Aorta (tissue), 5 donors: Measurements from ENCODE around the gene LONP2. TPM values are rescaled to one million over a fixed set of nuclear protein-coding genes. Genes with fewer than 3 reads are reported as not detected.
A peak's percentile ranks its signal among the peaks of the same experiment; 100 is the strongest.
"Not testable (repeated sequence)": the region's sequence is repeated elsewhere in the genome, so short reads cannot be mapped to it uniquely, and the experiment has no call there.

Experiments used
- ATAC-seq: fragments of 200-7000 bp; cut with Tn5 transposase; one replicate; pipeline ENCODE4 v1.9.1; 2022; ENCODE audit warnings: moderate library complexity; ENCODE audit not compliant: low FRiP score
- DNase-seq, 2 donors: peaks; one replicate each; pipeline ENCODE4 v3.0.0-alpha.2; 2020
- H3K27ac ChIP-seq, 2 donors: one replicate each; pipeline ENCODE4 v1.5.1; 2013; ENCODE audit warnings: low read length in 2 of 2, mild to moderate bottlenecking in 2 of 2, moderate library complexity in 2 of 2, control low read depth in 1 of 2, inconsistent platforms in 1 of 2, low read depth in 1 of 2
- H3K27me3 ChIP-seq, 2 donors: one replicate each; pipeline ENCODE4 v1.6.1; 2013; ENCODE audit warnings: control low read depth in 1 of 2, low read length in 1 of 2, mild to moderate bottlenecking in 1 of 2, moderate library complexity in 1 of 2; ENCODE audit not compliant: insufficient read depth in 2 of 2, control insufficient read depth in 1 of 2
- H3K36me3 ChIP-seq, 2 donors: one replicate each; pipeline ENCODE4 v1.6.1; 2013; ENCODE audit warnings: control low read depth in 1 of 2, low read length in 1 of 2, mild to moderate bottlenecking in 1 of 2; ENCODE audit not compliant: insufficient read depth in 2 of 2, control insufficient read depth in 1 of 2
- H3K4me1 ChIP-seq, 2 donors: one replicate each; pipeline ENCODE4 v1.6.1; 2013; ENCODE audit warnings: low read length in 2 of 2, control low read depth in 1 of 2, mild to moderate bottlenecking in 1 of 2, moderate library complexity in 1 of 2; ENCODE audit not compliant: insufficient read depth in 2 of 2, control insufficient read depth in 1 of 2
- H3K4me3 ChIP-seq, 2 donors: one replicate each; pipeline ENCODE4 v1.5.1; 2013; ENCODE audit warnings: low read length in 2 of 2, control low read depth in 1 of 2, mild to moderate bottlenecking in 1 of 2
- H3K9me3 ChIP-seq: one replicate; pipeline ENCODE4 v1.6.1; 2013; ENCODE audit warnings: mild to moderate bottlenecking, low read length; ENCODE audit not compliant: control insufficient read depth
- WGBS, 2 donors: extraction: QIAGEN DNeasy Blood & Tissue Kit; methylation state at CpG; one replicate each; pipeline ENCODE4 v1.1.7; 2013; 5-methylcytosine and 5-hydroxymethylcytosine counted together
- intact Hi-C, 2 donors: fragments of 100-400 bp; cut with DNase I; formaldehyde crosslinking; loops; one replicate each; pipeline versions ENCODE4 v1.14.2 to v1.15.0; 2022
- polyA plus RNA-seq, 2 donors: library from polyadenylated mRNA; stranded (reverse); fragments of 200-250 nt; gene quantifications; one replicate each; pipeline ENCODE4 v1.2.3, GENCODE V29; 2013
- total RNA-seq, 2 donors: library from RNA; stranded (reverse); fragmentation: NEBNext Ultra II Directional; extraction: Animal tissue kit (Norgen Biotek cat#: 25700); gene quantifications; one replicate each; pipeline ENCODE4 v1.2.1, GENCODE V29; 2021
- donor health status: healthy with polysubstance abuse.
- donor health status: Bipolar disorder and iron deficiency.
- donor health status: DM: no; HTN: no; CAD: no.
- donor health status: DM: no; HTN: no; CAD: no.
- donor health status: DM: yes; HTN: yes; CAD: no.

Gene LONP2
- total and polyA plus RNA-seq, 4 donors = 9.5 to 71.8 (median 45.4) TPM

DNA sequence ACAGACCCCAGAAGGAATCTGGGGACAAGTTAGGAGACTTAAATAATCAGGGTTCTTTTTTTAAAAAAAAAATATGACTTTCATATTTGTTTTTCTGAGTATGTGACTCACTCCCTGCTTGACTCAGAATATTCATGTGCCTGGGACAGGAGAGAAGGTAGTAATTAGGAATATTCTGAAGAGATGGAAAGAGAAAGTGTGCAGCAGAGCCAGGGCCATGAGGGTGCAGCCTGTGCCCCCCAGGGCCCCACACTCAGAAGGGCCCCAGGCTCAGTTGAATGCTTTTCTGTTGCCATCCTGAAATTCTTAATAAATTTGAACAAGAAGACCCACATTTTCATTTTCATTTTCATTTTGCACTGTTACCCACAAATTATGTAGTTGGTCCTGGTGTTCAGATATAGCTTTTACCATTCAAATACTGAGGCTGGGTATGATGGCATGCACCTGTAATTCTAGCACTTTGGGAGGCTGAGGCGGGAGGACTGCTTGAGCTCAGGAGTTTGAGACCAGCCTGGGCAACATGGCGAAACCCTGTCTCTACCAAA is 11.5 kb upstream of the LONP2 start:
- WGBS, 2 donors = 97 to 98% methylated on average over 2 of the region's 2 CpGs
- ATAC-seq = no peak
- no peaks in the 10 kb centered on the region for H3K9me3 ChIP-seq
- H3K27ac ChIP-seq = no peak overlapping the region
- no peak for DNase-seq
- no peak overlapping the region for H3K4me3 ChIP-seq
- H3K4me1 ChIP-seq = no peaks in the 10 kb centered on the region
- H3K27me3 ChIP-seq = no peaks in the 10 kb centered on the region
- H3K36me3 ChIP-seq = no peaks in the 10 kb centered on the region
- intact Hi-C loops = loop anchor here in 1 of 2 donors (10.0 kb wide), 1 partner anchor 392 kb away; no protein-coding TSS in a partner anchor

DNA sequence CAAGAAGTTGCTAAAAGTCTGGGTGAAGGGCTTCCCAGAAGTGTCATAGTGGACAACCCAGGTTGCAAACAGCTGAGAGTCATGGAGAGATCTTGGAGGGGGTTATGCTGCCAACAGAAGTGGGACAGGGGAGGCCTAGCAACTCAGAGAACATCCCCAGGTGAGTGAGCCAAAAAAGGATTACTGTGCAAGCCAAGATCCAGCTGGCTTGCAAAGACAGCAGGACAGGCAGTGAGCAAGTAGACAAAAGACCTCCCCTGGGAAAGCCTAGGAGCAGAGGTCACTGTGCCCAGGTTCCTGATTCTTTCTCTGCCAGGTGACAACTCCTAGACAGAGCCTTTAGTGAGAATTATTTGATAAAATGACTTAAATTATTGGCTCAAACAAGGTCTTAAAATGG is 9.5 kb upstream of the LONP2 start:
- no peak for ATAC-seq
- H3K4me1 ChIP-seq = no peaks in the 10 kb centered on the region
- no peaks in the 10 kb centered on the region for H3K36me3 ChIP-seq
- no peak overlapping the region for H3K4me3 ChIP-seq
- DNase-seq = no peak
- no peak overlapping the region for H3K27ac ChIP-seq
- no peaks in the 10 kb centered on the region for H3K9me3 ChIP-seq
- H3K27me3 ChIP-seq = no peaks in the 10 kb centered on the region
- intact Hi-C loops = loop anchor here in 1 of 2 donors (10.0 kb wide), 1 partner anchor 390 kb away; no protein-coding TSS in a partner anchor

DNA sequence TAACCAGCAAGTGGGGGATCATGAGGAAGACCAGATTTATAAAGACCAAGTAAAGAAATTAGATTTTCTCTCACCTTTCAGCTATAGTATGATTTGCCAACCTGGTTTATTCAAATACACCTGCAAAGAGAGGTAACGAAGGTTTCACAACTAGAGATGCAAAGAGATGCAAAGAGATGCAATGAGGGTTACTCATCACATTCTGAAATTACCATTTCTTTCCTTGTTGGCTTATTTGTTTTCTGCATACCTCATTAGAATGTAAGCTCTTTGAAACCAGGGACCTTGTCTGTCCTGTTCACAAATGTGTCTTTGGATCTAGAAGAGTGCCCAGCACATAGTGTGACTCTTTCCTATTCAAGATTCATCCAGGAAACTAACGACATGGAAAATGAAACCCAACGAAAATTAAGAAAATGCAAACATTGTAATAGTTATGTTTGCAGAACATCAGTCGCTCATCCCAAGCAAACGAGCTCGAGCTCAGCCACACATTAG is 9.0 kb upstream of the LONP2 start:
- DNase-seq (no peak), ATAC-seq (no peak)
- Histone ChIP-seq H3K4me1 (no peaks in the 10 kb centered on the region), H3K27ac (no peak overlapping the region), H3K36me3 (no peaks in the 10 kb centered on the region), H3K9me3 (no peaks in the 10 kb centered on the region), H3K4me3 (no peak overlapping the region), H3K27me3 (no peaks in the 10 kb centered on the region)
- intact Hi-C loops = loop anchor here in 1 of 2 donors (10.0 kb wide), 1 partner anchor 390 kb away; no protein-coding TSS in a partner anchor
- WGBS, 2 donors = 75 to 78% methylated on average over 6 of the region's 6 CpGs

DNA sequence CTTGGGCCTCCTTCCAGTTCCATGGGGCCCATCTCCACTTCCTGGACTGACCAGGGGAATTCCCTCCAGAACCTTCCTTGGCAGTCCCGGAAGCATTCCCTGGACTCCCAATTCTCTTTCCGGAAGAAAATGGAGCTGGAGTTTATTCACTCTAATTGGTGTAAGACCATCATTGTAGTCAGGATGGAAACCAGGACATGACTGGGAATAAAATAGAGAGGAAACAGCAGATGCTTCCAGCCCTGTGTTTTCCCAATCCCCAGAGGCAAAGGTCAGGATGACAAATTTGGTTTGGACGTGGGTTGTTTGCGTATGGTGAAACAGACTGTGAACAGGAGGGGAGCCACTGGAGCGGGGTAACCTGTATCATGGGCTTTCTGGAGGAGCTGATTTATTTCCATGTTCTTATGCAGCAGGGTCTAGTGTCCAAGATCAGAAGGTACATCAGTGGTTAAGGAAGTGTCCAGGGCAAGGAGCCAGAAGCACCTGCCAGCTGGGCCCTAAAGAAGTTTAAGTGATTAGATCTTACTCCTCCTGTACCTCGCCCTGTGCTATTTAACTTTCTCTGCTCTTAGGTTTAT is 8.5 kb upstream of the LONP2 start:
- ATAC-seq (no peak), DNase-seq (no peak)
- WGBS, 2 donors = 64 to 69% methylated on average over 6 of the region's 6 CpGs
- intact Hi-C loops = loop anchor here in 1 of 2 donors (10.0 kb wide), 1 partner anchor 389 kb away; no protein-coding TSS in a partner anchor
- no peak overlapping the region for H3K4me3 ChIP-seq
- no peak overlapping the region for H3K27ac ChIP-seq
- H3K36me3 ChIP-seq = no peaks in the 10 kb centered on the region
- H3K4me1 ChIP-seq = no peaks in the 10 kb centered on the region
- no peaks in the 10 kb centered on the region for H3K9me3 ChIP-seq
- H3K27me3 ChIP-seq = no peaks in the 10 kb centered on the region

DNA sequence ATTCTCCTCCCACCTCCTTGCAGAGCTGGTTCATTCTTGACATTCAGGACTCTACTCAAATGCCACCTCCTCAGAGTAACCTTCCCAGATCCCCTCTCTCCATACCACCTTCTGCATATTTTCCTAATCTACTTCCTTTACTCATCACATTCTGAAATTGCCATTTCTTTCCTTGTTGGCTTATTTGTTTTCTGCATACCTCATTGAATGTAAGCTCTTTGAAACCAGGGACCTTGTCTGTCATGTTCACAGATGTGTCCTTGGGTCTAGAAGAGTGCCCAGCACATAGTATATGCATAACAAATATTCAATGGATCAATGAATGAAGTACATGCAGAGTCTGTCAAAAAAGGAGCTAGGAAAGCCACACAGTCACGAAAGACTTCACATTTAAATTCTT is 7.8 kb upstream of the LONP2 start:
- WGBS, 2 donors = 69 to 86% methylated on average over 1 of the region's 1 CpG
- no peak for ATAC-seq
- intact Hi-C loops = loop anchor here in 1 of 2 donors (10.0 kb wide), 1 partner anchor 389 kb away; no protein-coding TSS in a partner anchor

DNA sequence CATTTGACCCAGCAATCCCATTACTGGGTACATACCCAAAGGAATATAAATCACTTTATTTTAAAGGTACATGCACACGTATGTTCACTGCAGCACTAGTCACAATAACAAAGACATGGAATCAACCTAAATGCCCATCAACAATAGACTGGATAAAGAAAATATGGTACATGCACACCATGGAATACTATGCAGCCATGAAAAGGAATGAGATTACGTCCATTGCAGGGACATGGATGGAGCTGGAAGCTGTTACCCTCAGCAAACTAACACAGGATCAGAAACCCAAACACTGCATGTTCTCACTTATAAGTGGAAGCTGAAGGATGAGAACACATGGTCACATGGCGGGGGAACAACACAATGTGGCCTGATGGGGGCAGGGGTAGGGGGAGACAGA is 4.0 kb upstream of the LONP2 start:
- WGBS, 2 donors = 91 to 92% methylated on average over 3 of the region's 3 CpGs
- H3K27me3 ChIP-seq, ATAC-seq, H3K27ac ChIP-seq, H3K9me3 ChIP-seq, DNase-seq, intact Hi-C loops, H3K36me3 ChIP-seq, H3K4me1 ChIP-seq, H3K4me3 ChIP-seq: not testable (repeated sequence)

More for the DNA sequence above, 7.8 kb upstream of the LONP2 start:
- H3K27me3 ChIP-seq = no peaks in the 10 kb centered on the region
- H3K4me1 ChIP-seq = no peaks in the 10 kb centered on the region
- no peaks in the 10 kb centered on the region for H3K36me3 ChIP-seq
- no peak for DNase-seq
- no peak overlapping the region for H3K27ac ChIP-seq
- H3K9me3 ChIP-seq = no peaks in the 10 kb centered on the region
- H3K4me3 ChIP-seq = no peak overlapping the region

DNA sequence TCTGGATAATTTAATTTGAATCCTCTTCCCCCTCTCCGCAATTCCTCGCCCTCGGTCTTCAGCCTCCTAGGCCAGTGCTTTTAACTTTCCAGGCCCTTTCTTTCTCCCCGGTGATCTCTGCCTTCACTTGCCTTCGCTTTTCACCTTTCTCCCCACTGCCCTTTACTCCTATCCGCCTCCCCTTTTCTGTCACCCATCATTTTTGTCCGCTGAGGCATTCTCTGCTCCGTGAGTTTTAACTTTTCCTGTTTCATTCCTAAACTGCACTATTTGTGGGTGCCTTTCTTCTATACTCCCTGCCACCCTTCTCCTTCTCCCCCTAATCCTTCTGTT is 729 bp downstream of the LONP2 start:
- ATAC-seq = peak; percentile 19
- WGBS, 2 donors = 3% methylated on average over 8 of the region's 8 CpGs
- no peaks in the 10 kb centered on the region for H3K36me3 ChIP-seq
- no peak for DNase-seq
- H3K4me3 ChIP-seq = peak overlapping the region; percentile 55 to 85
- intact Hi-C loops = loop anchor here in 1 of 2 donors (5.0 kb wide), 1 partner anchor 377 kb away; no protein-coding TSS in a partner anchor
- H3K9me3 ChIP-seq = no peaks in the 10 kb centered on the region
- H3K4me1 ChIP-seq = peaks cover 3 to 5% of the 10 kb centered on the region in 2 donors
- no peaks in the 10 kb centered on the region for H3K27me3 ChIP-seq
- H3K27ac ChIP-seq = no peak overlapping the region

DNA sequence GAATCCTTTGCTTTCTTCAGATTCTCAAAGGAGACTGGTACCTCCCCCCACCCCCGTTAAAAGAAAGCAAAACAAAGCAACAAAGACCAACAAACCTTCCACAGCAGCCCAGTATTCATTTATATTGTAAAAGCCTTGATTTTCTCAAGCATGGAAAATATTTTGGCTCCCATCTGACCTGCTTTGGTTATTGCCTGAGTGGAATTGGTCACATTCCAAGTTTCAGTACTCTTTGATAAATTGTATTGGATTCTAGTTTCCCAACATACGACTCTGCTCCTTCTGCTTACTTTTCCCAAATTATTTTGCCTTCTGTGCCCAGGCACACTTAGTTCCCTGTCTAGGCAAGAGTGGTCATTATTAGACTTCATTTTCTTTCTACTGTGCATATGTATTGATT is 2.0 kb downstream of the LONP2 start:
- intact Hi-C loops = loop anchor here in 1 of 2 donors (5.0 kb wide), 1 partner anchor 376 kb away; no protein-coding TSS in a partner anchor
- WGBS, 2 donors = 21 to 23% methylated on average over 2 of the region's 2 CpGs
- no peaks in the 10 kb centered on the region for H3K9me3 ChIP-seq
- no peak for ATAC-seq
- H3K4me3 ChIP-seq = no peak overlapping the region
- no peak for DNase-seq
- H3K27ac ChIP-seq = no peak overlapping the region
- no peaks in the 10 kb centered on the region for H3K27me3 ChIP-seq
- H3K36me3 ChIP-seq = no peaks in the 10 kb centered on the region
- H3K4me1 ChIP-seq = peaks cover 3 to 5% of the 10 kb centered on the region in 2 donors

DNA sequence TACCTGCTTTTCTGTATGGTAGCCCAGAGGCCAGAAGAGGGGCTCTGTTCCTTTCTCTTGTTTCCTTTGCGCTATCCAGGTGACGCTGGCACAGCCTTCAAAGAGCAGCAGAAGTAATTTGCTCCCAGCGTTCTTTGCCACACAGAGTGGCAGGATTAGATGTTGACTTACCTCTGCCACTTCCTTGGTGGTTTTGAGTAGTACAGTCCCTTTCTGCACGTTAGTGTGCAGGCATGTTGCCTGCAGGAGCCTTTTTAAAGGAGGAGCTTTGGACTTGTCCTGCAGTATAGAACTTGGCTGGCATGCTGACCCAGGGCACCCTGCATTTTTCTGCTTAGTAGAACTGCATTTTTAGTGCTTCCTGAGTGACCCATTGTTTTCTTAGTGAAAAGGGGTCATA is 3.2 kb downstream of the LONP2 start, which contains the start of gene ABCC11:
Gene ABCC11 (minus strand): TSS at position 229 of the 400 bp plus-strand sequence. CDS start 15,618 bp downstream, outside the sequence.
- Histone ChIP-seq H3K36me3 (no peaks in the 10 kb centered on the region), H3K4me1 (peaks cover 3 to 5% of the 10 kb centered on the region in 2 donors), H3K9me3 (no peaks in the 10 kb centered on the region), H3K4me3 (no peak within 1 kb of the TSS), H3K27ac (no peak within 1 kb of the TSS), H3K27me3 (no peaks in the 10 kb centered on the region)
- WGBS, 2 donors = 47 to 48% methylated on average over 4 of the region's 4 CpGs
- no peak for DNase-seq
- intact Hi-C loops = loop anchor here in 1 of 2 donors (5.0 kb wide), 1 partner anchor 375 kb away; no protein-coding TSS in a partner anchor
- ATAC-seq = no peak
